IMR-90 (cell line): Measurements from ENCODE around the gene ITGA3. TPM values are rescaled to one million over a fixed set of nuclear protein-coding genes. Genes with fewer than 3 reads are reported as not detected.

Experiments used
- ATAC-seq: fragments of 200-7000 bp; cut with Tn5 transposase; 2 replicates; pipeline ENCODE4 v1.9.1; 2020; ENCODE audit warnings: low read depth, mild to moderate bottlenecking, moderate library complexity
- BruUV-seq: library from RNA; stranded (reverse); fragments of 400-500 nt; replicated peaks from 2 replicates; lab custom pipeline; 2021; lab: Mats Ljungman, UMichigan
- CTCF ChIA-PET: fragments of 300-600 bp; formaldehyde crosslinking; extraction: SDS; loops from one replicate; lab custom pipeline; 2021; ENCODE audit warnings: antibody characterized with exemption; lab: Yijun Ruan, JAX
- POLR2A ChIA-PET: fragments of 300-600 bp; sonication (Branson Sonifier 250); formaldehyde crosslinking; loops from one replicate; lab custom pipeline; 2022; ENCODE audit warnings: antibody characterized with exemption; ENCODE audit not compliant: unreplicated experiment; lab: Charles Lee
- DNase-seq: peaks from one replicate; pipeline ENCODE4 v3.0.0; 2013
- H2AFZ ChIP-seq: replicated peaks from 2 replicates; pipeline ENCODE3; 2013; ENCODE audit warnings: low read length, mild to moderate bottlenecking; ENCODE audit not compliant: poor library complexity
- H2AK5ac ChIP-seq: 2 replicates; pipeline ENCODE4 v1.6.1; 2013; ENCODE audit warnings: low read depth, low read length, inconsistent platforms
- H2AK9ac ChIP-seq: replicated peaks from 2 replicates; pipeline ENCODE3; 2013; ENCODE audit warnings: mild to moderate bottlenecking, low read depth, low read length, moderate library complexity; ENCODE audit not compliant: poor library complexity
- H2BK120ac ChIP-seq: 2 replicates; pipeline ENCODE4 v1.6.1; 2013; ENCODE audit warnings: low read depth, low read length, inconsistent platforms
- H2BK15ac ChIP-seq: 3 replicates; pipeline ENCODE4 v1.6.1; 2013; ENCODE audit warnings: low read depth, low read length, inconsistent platforms
- H2BK20ac ChIP-seq: 2 replicates; pipeline ENCODE4 v1.6.1; 2013; ENCODE audit warnings: low read depth, mild to moderate bottlenecking, inconsistent platforms, low read length, moderate library complexity
- H2BK5ac ChIP-seq: 2 replicates; pipeline ENCODE4 v1.6.1; 2013; ENCODE audit warnings: mild to moderate bottlenecking, low read depth, low read length, inconsistent platforms; ENCODE audit not compliant: poor library complexity, severe bottlenecking
- H3K14ac ChIP-seq: replicated peaks from 2 replicates; pipeline ENCODE4 v1.6.1; 2013; ENCODE audit warnings: low read depth, low read length, inconsistent platforms
- H3K18ac ChIP-seq: 2 replicates; pipeline ENCODE4 v1.6.1; 2013; ENCODE audit warnings: low read depth, low read length, control low read depth
- H3K23ac ChIP-seq: 2 replicates; pipeline ENCODE4 v1.6.1; 2013; ENCODE audit warnings: low read depth, low read length, inconsistent platforms
- H3K27ac ChIP-seq: 2 replicates; pipeline ENCODE4 v1.5.1; 2013; ENCODE audit warnings: mild to moderate bottlenecking, control low read depth, low read length; ENCODE audit not compliant: insufficient read depth
- H3K27me3 ChIP-seq: 2 replicates; pipeline ENCODE4 v1.6.1; 2013; ENCODE audit warnings: low read length; ENCODE audit not compliant: control insufficient read depth, insufficient read depth
- H3K36me3 ChIP-seq: 2 replicates; pipeline ENCODE4 v1.6.1; 2013; ENCODE audit warnings: low read length, mixed read lengths; ENCODE audit not compliant: control insufficient read depth, insufficient read depth
- H3K4ac ChIP-seq: 2 replicates; pipeline ENCODE4 v1.6.1; 2013; ENCODE audit warnings: low read depth, low read length, inconsistent platforms
- H3K4me1 ChIP-seq: 2 replicates; pipeline ENCODE4 v1.6.1; 2013; ENCODE audit warnings: low read length, mixed read lengths; ENCODE audit not compliant: control insufficient read depth, insufficient read depth
- H3K4me2 ChIP-seq: 2 replicates; pipeline ENCODE4 v1.6.1; 2013; ENCODE audit warnings: low read depth, mild to moderate bottlenecking, control low read depth, low read length, moderate library complexity
- H3K4me3 ChIP-seq: 2 replicates; pipeline ENCODE4 v1.5.1; 2013; ENCODE audit warnings: low read depth, mild to moderate bottlenecking, control low read depth, low read length, moderate library complexity; ENCODE audit not compliant: insufficient read depth
- H3K56ac ChIP-seq: 2 replicates; pipeline ENCODE4 v1.6.1; 2013; ENCODE audit warnings: low read length, inconsistent platforms; ENCODE audit not compliant: insufficient read depth; ENCODE audit errors: extremely low read depth
- H3K79me1 ChIP-seq, 2 experiments: 2 replicates each; pipeline ENCODE4 v1.6.1; 2013; ENCODE audit warnings: low read length in 2 of 2, inconsistent platforms in 1 of 2, low read depth in 1 of 2
- H3K9ac ChIP-seq: 2 replicates; pipeline ENCODE4 v1.6.1; 2013; ENCODE audit warnings: low read depth, low read length, control low read depth
- H3K9me1 ChIP-seq: 2 replicates; pipeline ENCODE4 v1.6.1; 2013; ENCODE audit warnings: low read length, inconsistent platforms; ENCODE audit not compliant: insufficient read depth
- H3K9me3 ChIP-seq: 2 replicates; pipeline ENCODE4 v1.6.1; 2013; ENCODE audit warnings: low read length; ENCODE audit not compliant: control insufficient read depth, insufficient read depth
- H4K20me1 ChIP-seq: 2 replicates; pipeline ENCODE4 v1.6.1; 2013; ENCODE audit warnings: low read length, inconsistent platforms; ENCODE audit not compliant: insufficient read depth
- H4K5ac ChIP-seq: 2 replicates; pipeline ENCODE4 v1.6.1; 2013; ENCODE audit warnings: mild to moderate bottlenecking, low read depth, low read length, control low read depth
- H4K8ac ChIP-seq, 2 experiments: 2 replicates each; pipeline ENCODE4 v1.6.1; 2013; ENCODE audit warnings: low read depth in 2 of 2, low read length in 2 of 2, control low read depth in 1 of 2, inconsistent platforms in 1 of 2
- H4K91ac ChIP-seq: 2 replicates; pipeline ENCODE4 v1.6.1; 2013; ENCODE audit warnings: low read depth, low read length, inconsistent platforms; ENCODE audit not compliant: insufficient read depth
- CHD1 ChIP-seq: IDR thresholded peaks from 2 replicates; pipeline ENCODE4 v1.6.1; 2012; ENCODE audit warnings: low read depth, low read length, improper control_type of control experiment
- NFE2L2 ChIP-seq: fragments of 150-350 bp; IDR thresholded peaks from 2 replicates; pipeline ENCODE4 v1.6.1; 2016; ENCODE audit warnings: low read depth, mild to moderate bottlenecking, low read length
- POLR2A ChIP-seq: IDR thresholded peaks from 2 replicates; pipeline ENCODE4 v1.6.1; 2012; ENCODE audit warnings: mild to moderate bottlenecking, low read depth, low read length
- RAD21 ChIP-seq: IDR thresholded peaks from 2 replicates; pipeline ENCODE4 v1.6.1; 2012; ENCODE audit warnings: low read length, improper control_type of control experiment
- RFX5 ChIP-seq: IDR thresholded peaks from 2 replicates; pipeline ENCODE4 v1.8.0; 2012; ENCODE audit warnings: low read depth, mild to moderate bottlenecking, low read length, moderate library complexity
- SMC3 ChIP-seq: fragments of 150-350 bp; IDR thresholded peaks from 2 replicates; pipeline ENCODE4 v1.6.1; 2016; ENCODE audit warnings: low read depth, mild to moderate bottlenecking, antibody characterized with exemption, low read length, moderate library complexity
- WGBS, 2 experiments: methylation state at CpG; one replicate each; pipeline versions ENCODE4 v1.1.5 to v1.1.7; 2013; ENCODE audit warnings: missing lambda C conversion rate in 2 of 2; ENCODE audit not compliant: insufficient read length in 1 of 2; ENCODE audit errors: extremely low coverage in 2 of 2; 5-methylcytosine and 5-hydroxymethylcytosine counted together
- dilution Hi-C: fragments of 300-500 bp; cut with HindIII; formaldehyde crosslinking; loops from one replicate; pipeline ENCODE4 v1.14.3; 2018; ENCODE audit warnings: low sequenced_read_pairs; ENCODE audit not compliant: unreplicated experiment
- in situ Hi-C: fragments of 300-500 bp; cut with MboI; formaldehyde crosslinking; loops from 3 replicates; pipeline ENCODE4 v1.14.3; 2019; ENCODE audit warnings: low sequenced_read_pairs, inconsistent platforms, mixed read lengths
- intact Hi-C: fragments of 100-400 bp; cut with micrococcal nuclease; formaldehyde crosslinking; loops from 2 replicates; pipeline ENCODE4 v1.10.0; 2022
- polyA plus RNA-seq, 3 experiments: library from polyadenylated mRNA; depleted of rRNA; stranded (reverse); fragments of >200 nt; gene quantifications; 2 replicates each; pipeline ENCODE4 v1.2.3, GENCODE V29; 2012; ENCODE audit warnings: low replicate concordance in 1 of 3
- total RNA-seq: library from RNA; depleted of rRNA; stranded (reverse); fragments of >200 nt; gene quantifications from 2 replicates; pipeline ENCODE4 v1.2.3, GENCODE V29; 2012
- TF ChIP-seq, protein P1 (sequence below): fragments of 150-350 bp; IDR thresholded peaks from 2 replicates; pipeline ENCODE4 v1.6.1; 2017; ENCODE audit warnings: mild to moderate bottlenecking, antibody characterized with exemption, low read length, low read depth
- TF ChIP-seq, protein P2 (sequence below): conservative IDR thresholded peaks from 2 replicates; pipeline ENCODE4 v1.5.1; 2012; ENCODE audit warnings: mild to moderate bottlenecking, low read depth, low read length, improper control_type of control experiment

The ITGA3 gene
- total and polyA plus RNA-seq, 2 of the 4 experiments (the other 2 are of a cell fraction) = 78.0 to 202 TPM

DNA sequence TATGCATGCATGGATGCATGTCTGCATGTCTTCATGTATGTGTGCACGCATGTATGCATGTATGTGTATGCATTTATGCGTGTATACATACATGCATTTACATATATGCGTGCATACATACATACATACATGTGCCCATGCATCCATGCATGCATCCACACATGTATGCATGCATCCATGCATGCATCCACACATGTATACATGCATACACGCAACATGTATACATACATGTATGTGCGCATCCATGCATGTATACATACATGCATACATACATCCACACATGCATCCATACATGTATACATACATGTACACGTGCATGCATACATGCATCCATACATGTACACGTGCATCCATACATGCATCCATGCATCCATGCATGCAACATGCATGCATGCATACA lies 31.1 kb upstream of the ITGA3 start:
- H3K27me3 ChIP-seq = no peaks in the 10 kb centered on the region
- DNase-seq (no peak), ATAC-seq (no peak)
- in situ Hi-C loops = loop anchor here (5.0 kb wide), 1 partner anchor 62 kb away; no protein-coding TSS in a partner anchor
- TF ChIP-seq SMC3 = no peak
- TF ChIP-seq, protein P1, sequence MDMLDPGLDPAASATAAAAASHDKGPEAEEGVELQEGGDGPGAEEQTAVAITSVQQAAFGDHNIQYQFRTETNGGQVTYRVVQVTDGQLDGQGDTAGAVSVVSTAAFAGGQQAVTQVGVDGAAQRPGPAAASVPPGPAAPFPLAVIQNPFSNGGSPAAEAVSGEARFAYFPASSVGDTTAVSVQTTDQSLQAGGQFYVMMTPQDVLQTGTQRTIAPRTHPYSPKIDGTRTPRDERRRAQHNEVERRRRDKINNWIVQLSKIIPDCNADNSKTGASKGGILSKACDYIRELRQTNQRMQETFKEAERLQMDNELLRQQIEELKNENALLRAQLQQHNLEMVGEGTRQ = no peak
- TF ChIP-seq, protein P2, sequence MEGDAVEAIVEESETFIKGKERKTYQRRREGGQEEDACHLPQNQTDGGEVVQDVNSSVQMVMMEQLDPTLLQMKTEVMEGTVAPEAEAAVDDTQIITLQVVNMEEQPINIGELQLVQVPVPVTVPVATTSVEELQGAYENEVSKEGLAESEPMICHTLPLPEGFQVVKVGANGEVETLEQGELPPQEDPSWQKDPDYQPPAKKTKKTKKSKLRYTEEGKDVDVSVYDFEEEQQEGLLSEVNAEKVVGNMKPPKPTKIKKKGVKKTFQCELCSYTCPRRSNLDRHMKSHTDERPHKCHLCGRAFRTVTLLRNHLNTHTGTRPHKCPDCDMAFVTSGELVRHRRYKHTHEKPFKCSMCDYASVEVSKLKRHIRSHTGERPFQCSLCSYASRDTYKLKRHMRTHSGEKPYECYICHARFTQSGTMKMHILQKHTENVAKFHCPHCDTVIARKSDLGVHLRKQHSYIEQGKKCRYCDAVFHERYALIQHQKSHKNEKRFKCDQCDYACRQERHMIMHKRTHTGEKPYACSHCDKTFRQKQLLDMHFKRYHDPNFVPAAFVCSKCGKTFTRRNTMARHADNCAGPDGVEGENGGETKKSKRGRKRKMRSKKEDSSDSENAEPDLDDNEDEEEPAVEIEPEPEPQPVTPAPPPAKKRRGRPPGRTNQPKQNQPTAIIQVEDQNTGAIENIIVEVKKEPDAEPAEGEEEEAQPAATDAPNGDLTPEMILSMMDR = no peak
- no peak for TF ChIP-seq RFX5
- TF ChIP-seq RAD21 = no peak
- no peak for TF ChIP-seq NFE2L2
- TF ChIP-seq POLR2A = no peak
- TF ChIP-seq CHD1 = no peak
- intact Hi-C loops = no loop called here
- H4K5ac ChIP-seq = no peak overlapping the region
- H3K9me1 ChIP-seq = peaks cover 16% of the 10 kb centered on the region
- no peak overlapping the region for H2AK5ac ChIP-seq
- ChIA-PET POLR2A (no interaction called here), CTCF (no interaction called here)
- no peak overlapping the region for H2BK5ac ChIP-seq
- no peak overlapping the region for H2AFZ ChIP-seq
- no peak overlapping the region for H2BK20ac ChIP-seq
- no peak overlapping the region for H2BK15ac ChIP-seq
- no peak overlapping the region for H3K4ac ChIP-seq
- dilution Hi-C loops = no loop called here
- no peak overlapping the region for H3K14ac ChIP-seq
- no peak overlapping the region for H2BK120ac ChIP-seq
- no peaks in the 10 kb centered on the region for H3K9me3 ChIP-seq
- H3K4me3 ChIP-seq = no peak overlapping the region
- no TSS peak for BruUV-seq
- peaks cover 0 to 5% of the 10 kb centered on the region in 2 experiments; a peak in 1 of 4 replicates for H3K79me1 ChIP-seq
- H4K91ac ChIP-seq = no peak overlapping the region
- no peak overlapping the region for H4K8ac ChIP-seq
- H3K9ac ChIP-seq = no peak overlapping the region
- H3K23ac ChIP-seq = no peak overlapping the region
- H2AK9ac ChIP-seq = no peak overlapping the region
- H3K36me3 ChIP-seq = no peaks in the 10 kb centered on the region
- no peak overlapping the region for H3K4me2 ChIP-seq
- H3K18ac ChIP-seq = no peak overlapping the region
- no peak overlapping the region for H3K27ac ChIP-seq
- H3K4me1 ChIP-seq = peaks cover 22% of the 10 kb centered on the region
- WGBS, 2 experiments = 38% methylated on average over 4 of the region's 7 CpGs; no CpG with 5 or more reads in 1 of the 2 experiments
- no peak overlapping the region for H3K56ac ChIP-seq
- H4K20me1 ChIP-seq = no peaks in the 10 kb centered on the region; the same call in 1 of the 2 replicates
